ENCODE data around the gene CACNA1A.
A peak's percentile ranks its signal among the peaks of the same experiment; 100 is the strongest.
"Not testable (repeated sequence)": the region's sequence is repeated elsewhere in the genome, so short reads cannot be mapped to it uniquely, and the experiment has no call there.

CACNA1A gene

GRCh38 chr19:13190781-13191540 is 315.3 kb downstream of the CACNA1A start (continued):
- TF ChIP-seq ZNF704 (tag by site-specific recombination; IDR thresholded peaks at IDR 0.05) = no peak
- TF ChIP-seq ZNF335 (tag by site-specific recombination; conservative IDR thresholded peaks at IDR 0.05) = no peak
- TF ChIP-seq MYNN (tag by site-specific recombination; IDR thresholded peaks at IDR 0.05; ENCODE audit: borderline replicate concordance) = no peak
- no peak for TF ChIP-seq ZNF48 (tag by site-specific recombination; IDR thresholded peaks at IDR 0.05)
- no peak for TF ChIP-seq SCRT2 (tag by site-specific recombination; IDR thresholded peaks at IDR 0.05)
- TF ChIP-seq ZNF692 (tag by site-specific recombination; IDR thresholded peaks at IDR 0.05) = 0 out of 2 replicates have a peak, but pooled peaks have one; percentile 20
- no peak for TF ChIP-seq ZNF248 (tag by site-specific recombination; IDR thresholded peaks at IDR 0.05)
- TF ChIP-seq ZNF214 (tag by site-specific recombination; IDR thresholded peaks at IDR 0.05; ENCODE audit: borderline replicate concordance) = no peak
- no peak for TF ChIP-seq ZNF146 (tag by site-specific recombination; IDR thresholded peaks at IDR 0.05)
- TF ChIP-seq GLIS2 (tag by site-specific recombination; IDR thresholded peaks at IDR 0.05) = no peak
- TF ChIP-seq ZFP69B (tag by site-specific recombination; IDR thresholded peaks at IDR 0.05) = 0 out of 2 replicates have a peak, but pooled peaks have one; percentile 65
- TF ChIP-seq ZBTB11 (tag by site-specific recombination; conservative IDR thresholded peaks at IDR 0.05; ENCODE audit: low read depth) = no peak

- Histone ChIP-seq H3K4me3 (ENCODE audit: low read depth, low read length) (no peak overlapping the region), H3K36me3 (ENCODE audit: control insufficient read depth in 2 of 2, insufficient read depth in 1 of 2, low read length in 2 of 2) (no peaks in the 10 kb centered on the region), H3K27ac (ENCODE audit: extremely low read depth, low read depth, low read length) (no peak overlapping the region), H3K9me3 (ENCODE audit: control insufficient read depth, insufficient read depth, low read depth, low read length) (no peaks in the 10 kb centered on the region), H3K4me1 (ENCODE audit: control insufficient read depth, insufficient read depth, low read length) (no peaks in the 10 kb centered on the region)
- TF ChIP-seq ZNF449 (tag by site-specific recombination; IDR thresholded peaks at IDR 0.05) = no peak
- TF ChIP-seq ZNF157 (tag by site-specific recombination; IDR thresholded peaks at IDR 0.05) = no peak
- CTCF ChIA-PET = interaction anchor here (0.7 kb wide), 2 partner anchors 25 to 221 kb away, joined by 3 to 7 read pairs; no protein-coding TSS in a partner anchor
- POLR2A ChIA-PET = interaction anchor here (0.6 to 1.1 kb wide), 4 partner anchors 22 to 98 kb away, joined by 3 to 5 read pairs (median 4); no protein-coding TSS in a partner anchor
These were observed 316.7 kb downstream of the CACNA1A start for GRCh38 chr19:13189600-13189999.

GRCh38 chr19:13187419-13187818 is 318.9 kb downstream of the CACNA1A start:
- Histone ChIP-seq H3K9me3 (ENCODE audit: control insufficient read depth, insufficient read depth, low read depth, low read length) (no peaks in the 10 kb centered on the region), H3K36me3 (ENCODE audit: control insufficient read depth in 2 of 2, insufficient read depth in 1 of 2, low read length in 2 of 2) (no peaks in the 10 kb centered on the region), H3K4me3 (ENCODE audit: low read depth, low read length) (no peak overlapping the region), H3K27ac (ENCODE audit: extremely low read depth, low read depth, low read length) (no peak overlapping the region), H3K4me1 (ENCODE audit: control insufficient read depth, insufficient read depth, low read length) (no peaks in the 10 kb centered on the region)
- no peak for TF ChIP-seq ZNF623 (tag by site-specific recombination; IDR thresholded peaks at IDR 0.05)
- peak; percentile 75 for TF ChIP-seq ZNF596 (tag by site-specific recombination; IDR thresholded peaks at IDR 0.05)
- no peak for TF ChIP-seq ZBTB7A (tag by site-specific recombination; IDR thresholded peaks at IDR 0.05; ENCODE audit: low read depth)
- peak; percentile 85 for TF ChIP-seq ZNF366 (tag by site-specific recombination; conservative IDR thresholded peaks at IDR 0.05)
- TF ChIP-seq ZFP69B (tag by site-specific recombination; IDR thresholded peaks at IDR 0.05) = no peak
- CTCF ChIA-PET = interaction anchor here (0.6 kb wide), 1 partner anchor 31 kb away, joined by 3 read pairs; no protein-coding TSS in a partner anchor
- POLR2A ChIA-PET = interaction anchor here (0.6 to 2.2 kb wide), 2 partner anchors 35 to 241 kb away, joined by 3 to 11 read pairs; no protein-coding TSS in a partner anchor

GRCh38 chr19:13186688-13187087 is 319.6 kb downstream of the CACNA1A start:
- H3K27ac ChIP-seq (ENCODE audit: extremely low read depth, low read depth, low read length); H3K36me3 ChIP-seq (ENCODE audit: control insufficient read depth in 2 of 2, insufficient read depth in 1 of 2, low read length in 2 of 2); H3K4me1 ChIP-seq (ENCODE audit: control insufficient read depth, insufficient read depth, low read length); H3K9me3 ChIP-seq (ENCODE audit: control insufficient read depth, insufficient read depth, low read depth, low read length); H3K4me3 ChIP-seq (ENCODE audit: low read depth, low read length): not testable (repeated sequence)
- POLR2A ChIA-PET = interaction anchor here (2.2 kb wide), 1 partner anchor 34 kb away, joined by 11 read pairs; no protein-coding TSS in a partner anchor
- CTCF ChIA-PET = interaction anchor here (0.6 kb wide), 1 partner anchor 37 kb away, joined by 8 read pairs; no protein-coding TSS in a partner anchor

Measured in HEK293 (cell line).